ENCODE data around the gene ZNF700. TPM values are rescaled to one million over a fixed set of nuclear protein-coding genes. Genes with fewer than 3 reads are reported as not detected.
"Not testable (repeated sequence)": the region's sequence is repeated elsewhere in the genome, so short reads cannot be mapped to it uniquely, and the experiment has no call there.

ZNF700 gene
- total RNA-seq, 1 donor from 2014 or later: 5.6 TPM

DNA sequence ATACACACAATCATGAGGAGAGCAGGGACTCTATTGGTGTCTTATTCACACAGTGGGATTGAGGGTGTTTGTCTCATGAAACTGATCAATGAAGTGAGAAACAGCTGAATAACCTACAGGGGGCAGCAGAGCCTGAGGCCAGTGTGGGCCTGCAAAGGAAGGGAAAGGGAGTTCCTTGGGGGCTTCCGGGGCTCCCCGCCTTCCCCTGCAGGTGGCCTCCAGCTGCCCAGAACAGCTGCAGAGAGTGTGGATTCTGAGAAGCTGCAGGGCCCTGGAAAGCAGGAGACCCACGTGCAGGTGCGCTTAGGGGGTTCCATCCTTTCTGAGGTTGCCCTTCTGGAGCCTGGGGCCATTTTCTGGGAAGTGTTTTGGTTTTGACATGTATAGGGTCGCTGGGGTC is 60.1 kb downstream of the ZNF700 start:
- DNase-seq (ENCODE audit: low spot score): no peak
- no peak for ATAC-seq

- ATAC-seq (no peak), DNase-seq (ENCODE audit: low spot score) (no peak)
These were observed 61.8 kb downstream of the ZNF700 start for GRCh38 chr19:11986754-11987153.

DNA sequence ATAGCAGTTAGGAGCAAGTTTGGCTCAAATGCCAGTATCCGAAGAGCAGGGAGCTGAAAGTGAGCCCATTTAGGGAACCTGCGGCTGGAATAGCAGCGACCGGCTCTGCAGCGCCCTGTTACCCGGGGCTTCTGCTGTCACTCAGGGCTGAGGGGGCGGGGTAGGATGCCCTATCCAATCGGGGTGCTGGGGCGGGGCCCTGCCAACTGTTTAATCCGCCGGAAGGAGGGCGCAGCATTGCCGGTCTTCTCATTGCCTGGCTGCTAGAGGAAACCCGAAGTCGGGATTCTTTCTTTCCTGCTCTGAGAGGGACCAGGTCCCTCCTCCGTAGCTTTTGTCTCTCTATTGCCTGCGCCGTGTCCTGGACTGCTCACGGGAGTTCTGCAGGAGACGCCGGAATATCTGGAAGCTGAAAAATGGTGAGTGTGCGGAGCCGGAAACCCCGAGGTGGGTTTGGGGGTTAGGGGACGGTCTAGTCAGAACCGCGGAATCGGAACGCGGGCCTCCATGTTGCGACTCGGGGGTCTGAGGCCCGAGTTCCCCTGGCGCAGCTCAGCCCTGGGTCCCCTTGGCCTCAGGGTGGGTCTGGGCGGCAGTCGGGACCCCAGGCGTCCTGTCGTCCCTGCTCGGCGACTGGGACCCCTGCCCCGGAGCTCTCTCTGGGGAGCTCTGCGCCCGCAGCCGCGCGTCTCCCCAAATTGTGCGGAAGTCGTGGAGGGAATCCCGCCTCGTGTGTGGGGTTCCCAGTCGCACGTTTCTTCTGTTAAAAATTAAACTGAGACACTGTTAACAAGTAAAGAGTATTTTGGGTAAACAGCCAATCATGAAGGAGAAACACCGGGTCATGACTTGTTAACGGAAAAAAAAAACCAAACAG is 62.7 kb downstream of the ZNF700 start:
- ATAC-seq (peak; percentile 96), DNase-seq (ENCODE audit: low spot score) (peak; percentile 92)

- ATAC-seq: no peak
- DNase-seq (ENCODE audit: low spot score): no peak
These were observed 64.2 kb downstream of the ZNF700 start for GRCh38 chr19:11989112-11989456.

DNA sequence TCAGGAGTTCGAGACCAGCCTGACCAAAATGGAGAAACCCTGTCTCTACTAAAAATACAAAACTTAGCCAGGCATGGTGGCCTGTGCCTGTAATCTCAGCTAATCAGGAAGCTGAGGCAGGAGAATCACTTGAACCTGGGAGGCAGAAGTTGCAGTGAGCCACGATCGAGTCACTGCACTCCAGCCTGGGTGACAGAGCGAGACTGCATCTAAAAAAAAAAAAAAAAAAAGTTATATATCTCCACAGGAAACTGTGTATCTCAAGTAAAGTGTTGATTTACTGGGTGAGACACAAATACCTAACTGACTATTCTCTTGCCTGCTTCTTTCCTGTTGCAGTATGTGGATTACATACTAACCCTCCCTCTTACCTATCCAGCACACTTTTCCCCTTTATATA is 67.0 kb downstream of the ZNF700 start:
- ATAC-seq; DNase-seq (ENCODE audit: low spot score): not testable (repeated sequence)

- ATAC-seq: no peak
- no peak for DNase-seq (ENCODE audit: low spot score)
These were observed 70.3 kb downstream of the ZNF700 start for GRCh38 chr19:11995174-11995573.

Other genes starting within 250 kb of the ZNF700 start
- gene ZNF823, start 186.2 kb upstream of the ZNF700 start, total RNA-seq: 3.7 TPM
- gene ZNF441, start 158.1 kb upstream of the ZNF700 start, total RNA-seq: 3.0 TPM
- gene ZNF491, start 126.6 kb upstream of the ZNF700 start, total RNA-seq: 1.3 TPM
- gene ZNF440, start 110.8 kb upstream of the ZNF700 start, total RNA-seq: 4.7 TPM
- gene ZNF439, start 76.4 kb upstream of the ZNF700 start, total RNA-seq: 0.60 TPM
- 8.0 TPM for gene ZNF69, start 37.3 kb upstream of the ZNF700 start, total RNA-seq
- gene ZNF763, start 39.9 kb downstream of the ZNF700 start, total RNA-seq: 0.25 TPM
- gene ZNF433, start 110.6 kb downstream of the ZNF700 start, total RNA-seq: 2.7 TPM
- gene ZNF878, start 127.9 kb downstream of the ZNF700 start, total RNA-seq: 0.10 TPM
- 2.7 TPM for gene ZNF844, start 139.6 kb downstream of the ZNF700 start, total RNA-seq
- 0.65 TPM for gene ZNF20, start 215.2 kb downstream of the ZNF700 start, total RNA-seq
- 0.15 TPM for gene ZNF625, start 231.6 kb downstream of the ZNF700 start, total RNA-seq
- 2.5 TPM for gene ZNF136, start 238.0 kb downstream of the ZNF700 start, total RNA-seq

Data from left lobe of liver (tissue), 2 donors.